ENCODE measurements around the gene FBLN5. TPM values are rescaled to one million over a fixed set of nuclear protein-coding genes. Genes with fewer than 3 reads are reported as not detected.

FBLN5 gene
- polyA plus RNA-seq, 1 of the 3 experiments (the other 2 are of a cell fraction), result 39.8 TPM

DNA sequence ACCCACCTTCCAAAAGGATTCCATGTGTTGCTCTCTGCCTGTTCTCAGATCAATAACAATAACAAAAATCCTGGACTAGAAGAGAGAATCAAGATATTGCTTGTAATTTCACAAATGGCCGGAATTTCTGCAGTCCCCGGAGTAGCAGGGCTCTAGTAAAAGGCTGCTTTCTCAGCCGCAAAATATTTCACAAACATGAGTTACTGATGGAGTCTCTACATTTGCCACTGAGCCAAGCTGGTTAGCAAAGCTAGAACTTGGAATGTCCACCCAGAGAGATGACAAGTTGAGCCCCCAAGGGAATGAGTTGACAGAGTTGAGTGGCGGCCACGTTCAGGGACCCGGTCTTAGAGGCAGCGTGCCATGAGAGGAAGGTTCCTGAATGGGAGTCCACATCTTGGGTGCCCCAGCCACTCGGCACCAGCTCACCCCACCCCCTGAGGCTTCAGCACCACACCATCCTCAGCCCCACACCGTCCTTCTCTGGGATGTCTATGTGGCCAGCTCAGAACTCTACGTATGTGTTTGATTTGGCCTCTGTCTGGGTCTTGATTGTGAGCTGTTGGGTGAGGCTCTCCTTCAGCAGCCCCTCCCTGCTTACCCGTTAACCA lies 15.9 kb downstream of the FBLN5 start:
- Histone ChIP-seq H3F3A (replicated peaks; ENCODE audit: insufficient read depth) (no peaks in the 10 kb centered on the region), H3K36me3 (replicated peaks in 1 of 2; ENCODE audit: control insufficient read depth in 1 of 2, insufficient read depth in 2 of 2, low read length in 1 of 2) (peaks cover 29 to 44% of the 10 kb centered on the region in 2 experiments), H3K27ac (ENCODE audit: low read depth in 2 of 2, low read length in 1 of 2) (no peak overlapping the region), H2AFZ (ENCODE audit: low read depth) (no peak overlapping the region), H3K9ac (no peak overlapping the region), H3K27me3 (ENCODE audit: insufficient read depth) (no peaks in the 10 kb centered on the region), H3K4me3 (ENCODE audit: low read depth in 2 of 2, low read length in 1 of 2) (no peak overlapping the region), H3K9me2 (no peaks in the 10 kb centered on the region), H3K9me3 (no peaks in the 10 kb centered on the region), H3K4me1 (ENCODE audit: control insufficient read depth in 1 of 2, insufficient read depth in 2 of 2, low read depth in 1 of 2, low read length in 1 of 2) (no peaks in the 10 kb centered on the region), H3K4me2 (no peak overlapping the region), H3K79me2 (ENCODE audit: insufficient read depth) (peaks cover 5% of the 10 kb centered on the region; the same call in 1 of the 2 replicates), H4K20me1 (ENCODE audit: insufficient read depth) (no peaks in the 10 kb centered on the region)
- WGBS (ENCODE audit: low lambda C conversion rate), result 66% methylated on average over 11 of the region's 11 CpGs
- DNase-seq, result no peak
- no peak for TF ChIP-seq IRF3 (IDR thresholded peaks at IDR 0.05; ENCODE audit: low read depth, low read length)
- TF ChIP-seq, protein P1, sequence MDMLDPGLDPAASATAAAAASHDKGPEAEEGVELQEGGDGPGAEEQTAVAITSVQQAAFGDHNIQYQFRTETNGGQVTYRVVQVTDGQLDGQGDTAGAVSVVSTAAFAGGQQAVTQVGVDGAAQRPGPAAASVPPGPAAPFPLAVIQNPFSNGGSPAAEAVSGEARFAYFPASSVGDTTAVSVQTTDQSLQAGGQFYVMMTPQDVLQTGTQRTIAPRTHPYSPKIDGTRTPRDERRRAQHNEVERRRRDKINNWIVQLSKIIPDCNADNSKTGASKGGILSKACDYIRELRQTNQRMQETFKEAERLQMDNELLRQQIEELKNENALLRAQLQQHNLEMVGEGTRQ (IDR thresholded peaks at IDR 0.05; ENCODE audit: borderline replicate concordance, low read depth, low read length), result no peak
- no peak for TF ChIP-seq ZBTB33 (IDR thresholded peaks at IDR 0.05; ENCODE audit: borderline replicate concordance, low read depth)
- no peak for TF ChIP-seq EZH2phosphoT487 (IDR thresholded peaks at IDR 0.05; ENCODE audit: borderline replicate concordance, low read depth)
- no peak for TF ChIP-seq JUND (IDR thresholded peaks at IDR 0.05)
- no peak for TF ChIP-seq SMC3 (IDR thresholded peaks at IDR 0.05; ENCODE audit: low read depth, low read length)
- TF ChIP-seq MXI1 (IDR thresholded peaks at IDR 0.05; ENCODE audit: low read depth, low read length), result no peak
- TF ChIP-seq TCF12 (IDR thresholded peaks at IDR 0.05), result no peak
- no peak for TF ChIP-seq MEF2A (IDR thresholded peaks at IDR 0.05; ENCODE audit: borderline replicate concordance, low read depth)
- CTCF ChIA-PET, result no interaction called here
- POLR2A ChIA-PET, result no interaction called here

DNA sequence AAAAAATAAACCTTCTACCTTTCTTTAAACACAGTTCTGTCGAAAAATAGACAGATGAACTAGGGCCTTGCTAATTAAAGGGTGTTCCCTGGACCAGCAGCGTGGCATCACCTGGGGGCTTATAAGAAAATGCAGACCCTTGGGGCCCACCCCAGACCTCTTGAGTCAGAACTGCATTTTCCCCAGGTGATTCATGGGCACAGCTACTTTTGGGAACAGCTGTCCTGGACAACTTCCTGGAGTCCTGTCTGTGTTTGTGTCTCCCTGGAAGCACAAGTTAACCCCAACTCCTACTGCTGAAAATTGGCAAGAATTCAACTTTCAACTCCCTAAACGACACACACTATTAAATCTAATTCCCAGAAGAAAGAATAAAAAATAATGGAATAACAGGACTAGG lies 17.8 kb downstream of the FBLN5 start:
- H3K9me2 ChIP-seq, result no peaks in the 10 kb centered on the region
- no peak overlapping the region for H3K4me3 ChIP-seq (ENCODE audit: low read depth in 2 of 2, low read length in 1 of 2)
- no peaks in the 10 kb centered on the region for H3K4me1 ChIP-seq (ENCODE audit: control insufficient read depth in 1 of 2, insufficient read depth in 2 of 2, low read depth in 1 of 2, low read length in 1 of 2)
- CTCF ChIA-PET, result no interaction called here
- no peaks in the 10 kb centered on the region for H3F3A ChIP-seq (replicated peaks; ENCODE audit: insufficient read depth)
- H3K4me2 ChIP-seq, result no peak overlapping the region
- H3K36me3 ChIP-seq (replicated peaks in 1 of 2; ENCODE audit: control insufficient read depth in 1 of 2, insufficient read depth in 2 of 2, low read length in 1 of 2), result peaks cover 14 to 40% of the 10 kb centered on the region in 2 experiments
- no peak for TF ChIP-seq FOXJ3 (CRISPR knock-in tag; IDR thresholded peaks at IDR 0.05)
- TF ChIP-seq ZBTB33 (IDR thresholded peaks at IDR 0.05; ENCODE audit: borderline replicate concordance, low read depth), result no peak
- TF ChIP-seq POLR2AphosphoS5 (IDR thresholded peaks at IDR 0.05; ENCODE audit: low read depth, low read length), result no peak
- no peak for TF ChIP-seq ELF1 (IDR thresholded peaks at IDR 0.05)
- no peak for TF ChIP-seq RFX5 (IDR thresholded peaks at IDR 0.05; ENCODE audit: low read length)
- TF ChIP-seq EP300 (IDR thresholded peaks at IDR 0.05; ENCODE audit: borderline replicate concordance in 1 of 2, low read depth in 1 of 2, low read length in 1 of 2), result no peak
- TF ChIP-seq NFIC (IDR thresholded peaks at IDR 0.05; ENCODE audit: borderline replicate concordance), result no peak
- TF ChIP-seq REST (IDR thresholded peaks at IDR 0.05; ENCODE audit: low read depth, low read length), result no peak
- no peak for TF ChIP-seq RXRA (IDR thresholded peaks at IDR 0.05; ENCODE audit: borderline replicate concordance, low read depth)
- H2AFZ ChIP-seq (ENCODE audit: low read depth), result no peak overlapping the region
- H3K79me2 ChIP-seq (ENCODE audit: insufficient read depth), result peaks cover 5% of the 10 kb centered on the region; the same call in 1 of the 2 replicates
- no peak for DNase-seq
- POLR2A ChIA-PET, result no interaction called here
- no peaks in the 10 kb centered on the region for H4K20me1 ChIP-seq (ENCODE audit: insufficient read depth)
- 46% methylated on average over 3 of the region's 3 CpGs for WGBS (ENCODE audit: low lambda C conversion rate)
- H3K27ac ChIP-seq (ENCODE audit: low read depth in 2 of 2, low read length in 1 of 2), result no peak overlapping the region
- no peak overlapping the region for H3K9ac ChIP-seq
- no peaks in the 10 kb centered on the region for H3K27me3 ChIP-seq (ENCODE audit: insufficient read depth)
- H3K9me3 ChIP-seq, result no peaks in the 10 kb centered on the region
